KMS-11 (cell line): ENCODE results near the gene VCL.

Experiments used
- H2AFZ ChIP-seq: fragments of 200-600 bp; sonication (generic); 2 replicates; pipeline ENCODE4 v1.6.1; 2016; ENCODE audit warnings: antibody characterized with exemption, mixed run types, low read depth
- H3K27ac ChIP-seq: fragments of 200-600 bp; sonication (generic); 2 replicates; pipeline ENCODE4 v1.6.1; 2016; ENCODE audit warnings: mild to moderate bottlenecking, mixed run types
- H3K27me3 ChIP-seq: fragments of 200-600 bp; sonication (generic); 2 replicates; pipeline ENCODE4 v1.6.1; 2017; ENCODE audit warnings: mild to moderate bottlenecking, low read depth, mixed run types, moderate library complexity; ENCODE audit not compliant: insufficient read depth
- H3K36me3 ChIP-seq: fragments of 200-600 bp; sonication (generic); 2 replicates; pipeline ENCODE4 v1.6.1; 2017; ENCODE audit warnings: mild to moderate bottlenecking, mixed run types; ENCODE audit not compliant: insufficient read depth
- H3K4me1 ChIP-seq: fragments of 200-600 bp; sonication (generic); 2 replicates; pipeline ENCODE4 v1.6.1; 2016; ENCODE audit warnings: mild to moderate bottlenecking, low read depth, mixed run types; ENCODE audit not compliant: poor library complexity, severe bottlenecking
- H3K4me2 ChIP-seq: fragments of 200-600 bp; sonication (generic); 2 replicates; pipeline ENCODE4 v1.7.0; 2016; ENCODE audit warnings: mild to moderate bottlenecking, mixed run types
- H3K4me3 ChIP-seq: fragments of 200-600 bp; sonication (generic); IDR thresholded peaks from 2 replicates; pipeline ENCODE4 v1.6.1; 2017; ENCODE audit warnings: low read depth, low read length, mixed read lengths; ENCODE audit not compliant: insufficient read depth
- H3K79me2 ChIP-seq: fragments of 200-600 bp; sonication (generic); 2 replicates; pipeline ENCODE4 v1.6.1; 2016; ENCODE audit warnings: low read depth, mixed run types; ENCODE audit not compliant: insufficient read depth
- H3K9ac ChIP-seq: fragments of 200-600 bp; sonication (generic); 2 replicates; pipeline ENCODE4 v1.6.1; 2016; ENCODE audit warnings: mild to moderate bottlenecking, mixed run types
- H4K20me1 ChIP-seq: fragments of 200-600 bp; sonication (generic); 2 replicates; pipeline ENCODE4 v1.6.1; 2016; ENCODE audit warnings: mild to moderate bottlenecking, mixed run types; ENCODE audit not compliant: insufficient read depth
- CTCF ChIP-seq: fragments of 200-600 bp; sonication (generic); conservative IDR thresholded peaks from 2 replicates; pipeline ENCODE4 v1.6.1; 2017; ENCODE audit warnings: low read depth, mild to moderate bottlenecking, antibody characterized with exemption, low read length, moderate library complexity, mixed read lengths

Gene VCL

DNA sequence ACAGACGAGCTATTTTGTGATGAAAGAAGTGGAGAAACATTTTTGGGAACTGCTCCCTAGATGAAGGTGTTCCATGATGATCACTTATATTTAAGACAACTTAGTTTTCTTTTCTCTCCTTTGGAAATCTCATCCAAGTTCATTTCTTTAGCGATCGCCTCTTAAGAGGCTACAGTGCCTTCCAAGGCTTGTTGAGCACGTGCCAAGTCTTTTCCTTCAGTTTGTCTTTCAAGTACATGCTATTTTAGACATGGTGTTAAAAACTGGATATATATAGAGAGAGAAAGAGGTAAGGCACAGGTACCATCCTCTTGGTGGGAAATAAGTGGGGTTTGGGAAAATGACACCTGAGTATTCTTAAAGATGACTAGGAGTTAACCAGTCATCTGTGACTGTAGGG lies 155.8 kb downstream of the VCL start:
- Histone ChIP-seq H3K79me2 (peaks cover 62% of the 10 kb centered on the region), H3K4me1 (peaks cover 48% of the 10 kb centered on the region), H3K4me2 (no peak overlapping the region), H4K20me1 (0 out of 2 replicates have a peak, but pooled peaks cover 6% of the 10 kb centered on the region), H3K27me3 (no peaks in the 10 kb centered on the region), H3K27ac (no peak overlapping the region), H3K4me3 (no peak overlapping the region), H3K36me3 (no peaks in the 10 kb centered on the region), H3K9ac (no peak overlapping the region), H2AFZ (no peak overlapping the region)
- TF ChIP-seq CTCF, result no peak

- Histone ChIP-seq H3K36me3 (no peaks in the 10 kb centered on the region), H3K9ac (no peak overlapping the region; the same call in 1 of the 2 replicates), H3K79me2 (peaks cover 50% of the 10 kb centered on the region; the same call in 1 of the 2 replicates), H3K27ac (peak overlapping the region; percentile 44; the same call in 1 of the 2 replicates), H3K4me2 (peak overlapping the region; percentile 67), H3K4me1 (peaks cover 43% of the 10 kb centered on the region), H2AFZ (no peak overlapping the region), H4K20me1 (0 out of 2 replicates have a peak, but pooled peaks cover 6% of the 10 kb centered on the region), H3K4me3 (no peak overlapping the region), H3K27me3 (no peaks in the 10 kb centered on the region)
- TF ChIP-seq CTCF, result no peak
Measured at GRCh38 chr10:74156919-74157289, 159.0 kb downstream of the VCL start.

- H3K27ac ChIP-seq, result no peak overlapping the region
- peaks cover 44% of the 10 kb centered on the region for H3K4me1 ChIP-seq
- TF ChIP-seq CTCF, result no peak
- no peak overlapping the region for H3K9ac ChIP-seq
- H3K36me3 ChIP-seq, result no peaks in the 10 kb centered on the region
- H3K79me2 ChIP-seq, result peaks cover 22% of the 10 kb centered on the region; the same call in 1 of the 2 replicates
- no peak overlapping the region for H3K4me2 ChIP-seq
- H3K27me3 ChIP-seq, result no peaks in the 10 kb centered on the region
- H3K4me3 ChIP-seq, result no peak overlapping the region
- no peak overlapping the region for H2AFZ ChIP-seq
- H4K20me1 ChIP-seq, result 0 out of 2 replicates have a peak, but pooled peaks cover under 1% of the 10 kb centered on the region
Measured at GRCh38 chr10:74160013-74160412, 162.1 kb downstream of the VCL start.

GRCh38 chr10:74163319-74164068 lies 165.6 kb downstream of the VCL start:
- Histone ChIP-seq H3K4me3 (no peak overlapping the region), H3K4me2 (no peak overlapping the region), H3K9ac (no peak overlapping the region), H3K79me2 (peaks cover 12% of the 10 kb centered on the region; the same call in 1 of the 2 replicates), H4K20me1 (no peaks in the 10 kb centered on the region), H2AFZ (no peak overlapping the region), H3K4me1 (peaks cover 44% of the 10 kb centered on the region), H3K27me3 (no peaks in the 10 kb centered on the region), H3K36me3 (no peaks in the 10 kb centered on the region), H3K27ac (no peak overlapping the region)
- TF ChIP-seq CTCF, result no peak
